HepG2 (cell line): ENCODE data around the gene VCL. TPM values are rescaled to one million over a fixed set of nuclear protein-coding genes. Genes with fewer than 3 reads are reported as not detected.

Experiments used
- ATAC-seq: fragments of 200-7000 bp; cut with Tn5 transposase; 3 replicates; pipeline ENCODE4 v1.9.1; 2020; ENCODE audit warnings: mild to moderate bottlenecking, moderate library complexity
- BruUV-seq: library from RNA; stranded (reverse); fragments of 400-500 nt; replicated peaks from 2 replicates; lab custom pipeline; 2021; lab: Mats Ljungman, UMichigan
- CTCF ChIA-PET: fragments of 300-600 bp; formaldehyde crosslinking; extraction: SDS; loops from one replicate; lab custom pipeline; 2021; ENCODE audit warnings: low total read pairs, inconsistent platforms, low intra/inter-chr PET ratio; lab: Yijun Ruan, JAX
- POLR2A ChIA-PET: fragments of 350-600 bp; sonication (Branson Sonifier 250); formaldehyde crosslinking; loops from one replicate; lab custom pipeline; 2020; ENCODE audit warnings: antibody characterized with exemption, inconsistent platforms; lab: Yijun Ruan, JAX
- DNase-seq: peaks from one replicate; pipeline ENCODE4 v3.0.0-alpha.2; 2015; ENCODE audit warnings: low spot score
- FAIRE-seq: peaks from 3 replicates; lab custom pipeline; 2011; peaks lifted over from hg19 to GRCh38; lab: Jason Lieb, UNC
- H2AFZ ChIP-seq: one replicate; pipeline ENCODE4 v1.6.1; 2011; ENCODE audit warnings: low read length, inconsistent platforms
- H3K27ac ChIP-seq: fragments of 300-600 bp; 3 replicates; pipeline ENCODE4 v1.8.0; 2011; ENCODE audit warnings: mixed run types, mild to moderate bottlenecking, mixed read lengths, low read length, inconsistent platforms; ENCODE audit not compliant: insufficient read depth; ENCODE audit errors: extremely low read length
- H3K27me3 ChIP-seq, 2 experiments: fragments of 200-600 bp in 1 of 2; 2 replicates in 1 of 2; 3 replicates in 1 of 2; pipeline versions ENCODE4 v1.6.0 to v1.8.0; 2011; ENCODE audit warnings: low read length in 2 of 2, mild to moderate bottlenecking in 2 of 2, moderate library complexity in 2 of 2, inconsistent platforms in 1 of 2; ENCODE audit not compliant: insufficient read depth in 2 of 2, control insufficient read depth in 1 of 2
- H3K36me3 ChIP-seq, 2 experiments: fragments of 200-600 bp in 1 of 2; replicated peaks in 1 of 2; 2 replicates in 1 of 2; 3 replicates in 1 of 2; pipeline versions ENCODE4 v1.5.1 to v1.8.0; 2011; ENCODE audit warnings: low read length in 2 of 2, inconsistent platforms in 1 of 2; ENCODE audit not compliant: insufficient read depth in 2 of 2, control insufficient read depth in 1 of 2
- H3K4me1 ChIP-seq: 2 replicates; pipeline ENCODE4 v1.5.1; 2012; ENCODE audit warnings: low read length, inconsistent platforms; ENCODE audit not compliant: insufficient read depth
- H3K4me2 ChIP-seq: 2 replicates; pipeline ENCODE4 v1.6.0; 2011; ENCODE audit warnings: low read depth, low read length, inconsistent platforms
- H3K4me3 ChIP-seq, 3 experiments: fragments of 200-600 bp in 1 of 3; sonication (generic), shearing (Covaris generic) in 1 of 3; replicated peaks in 1 of 3; 2 replicates each; pipeline ENCODE4 v1.5.1; 2011 to 2016; ENCODE audit warnings: low read length in 3 of 3, inconsistent platforms in 2 of 3, low read depth in 2 of 3, mild to moderate bottlenecking in 2 of 3, control low read depth in 1 of 3, mixed read lengths in 1 of 3; ENCODE audit not compliant: insufficient read depth in 1 of 3
- H3K79me2 ChIP-seq: one replicate; pipeline ENCODE4 v1.6.1; 2011; ENCODE audit warnings: low read length, inconsistent platforms; ENCODE audit not compliant: insufficient read depth
- H3K9ac ChIP-seq: 2 replicates; pipeline ENCODE4 v1.6.0; 2011; ENCODE audit warnings: mild to moderate bottlenecking, low read depth, low read length, inconsistent platforms; ENCODE audit not compliant: insufficient read depth
- H3K9me3 ChIP-seq: 2 replicates; pipeline ENCODE4 v1.5.1; 2012; ENCODE audit warnings: mild to moderate bottlenecking, low read length
- H4K20me1 ChIP-seq: 2 replicates; pipeline ENCODE4 v1.6.0; 2011; ENCODE audit warnings: inconsistent platforms, mild to moderate bottlenecking, low read length, moderate library complexity; ENCODE audit not compliant: insufficient read depth
- ARID3A ChIP-seq: IDR thresholded peaks from 2 replicates; pipeline ENCODE4 v1.6.1; 2012; ENCODE audit warnings: low read depth, low read length, improper control_type of control experiment
- ARID5B ChIP-seq: IDR thresholded peaks from 2 replicates; pipeline ENCODE4 v1.4.0; 2020; ENCODE audit warnings: mild to moderate bottlenecking, missing genetic modification reagents
- CEBPB ChIP-seq: IDR thresholded peaks from 2 replicates; pipeline ENCODE4 v1.6.1; 2011; ENCODE audit warnings: low read depth, low read length, improper control_type of control experiment, borderline replicate concordance
- CEBPG ChIP-seq: IDR thresholded peaks from 2 replicates; pipeline ENCODE4 v1.6.1; 2016
- HNF4A ChIP-seq: sonication (generic); formaldehyde crosslinking; IDR thresholded peaks from 2 replicates; pipeline ENCODE4 v1.4.0; 2020; ENCODE audit warnings: missing genetic modification reagents
- REPIN1 ChIP-seq: sonication (generic); formaldehyde crosslinking; IDR thresholded peaks from 2 replicates; pipeline ENCODE4 v1.8.0; 2022; ENCODE audit warnings: missing genetic modification reagents, low read depth, mild to moderate bottlenecking, borderline replicate concordance
- SALL1 ChIP-seq: sonication (generic); formaldehyde crosslinking; IDR thresholded peaks from 2 replicates; pipeline ENCODE4 v1.8.0; 2022; ENCODE audit warnings: mild to moderate bottlenecking, missing genetic modification reagents
- SKI ChIP-seq: fragments of 450-650 bp; IDR thresholded peaks from one replicate; pipeline ENCODE4 v1.6.1; 2018; ENCODE audit warnings: mild to moderate bottlenecking; ENCODE audit not compliant: partially characterized antibody
- TEAD3 ChIP-seq: optimal IDR thresholded peaks from 2 replicates; pipeline ENCODE3; 2016; ENCODE audit warnings: borderline replicate concordance
- THYN1 ChIP-seq: sonication (generic); formaldehyde crosslinking; IDR thresholded peaks from 2 replicates; pipeline ENCODE4 v1.8.1; 2023; ENCODE audit warnings: low read depth, mild to moderate bottlenecking, moderate library complexity, missing genetic modification reagents, borderline replicate concordance
- ZNF121 ChIP-seq: sonication (generic); formaldehyde crosslinking; IDR thresholded peaks from 2 replicates; pipeline ENCODE4 v1.5.0; 2020; ENCODE audit warnings: mild to moderate bottlenecking, missing genetic modification reagents
- ZNF256 ChIP-seq: sonication (generic); formaldehyde crosslinking; conservative IDR thresholded peaks from 2 replicates; pipeline ENCODE4 v1.4.0; 2020; ENCODE audit warnings: missing genetic modification reagents
- ZNF44 ChIP-seq: sonication (generic); formaldehyde crosslinking; IDR thresholded peaks from 2 replicates; pipeline ENCODE4 v1.5.1; 2020; ENCODE audit warnings: mild to moderate bottlenecking, missing genetic modification reagents
- ZNF556 ChIP-seq: sonication (generic); formaldehyde crosslinking; IDR thresholded peaks from 2 replicates; pipeline ENCODE4 v1.4.0; 2020; ENCODE audit warnings: mild to moderate bottlenecking, missing genetic modification reagents, borderline replicate concordance
- ZNF800 ChIP-seq: sonication (generic); formaldehyde crosslinking; IDR thresholded peaks from 2 replicates; pipeline ENCODE4 v1.4.0; 2020; ENCODE audit warnings: missing genetic modification reagents
- WGBS: methylation state at CpG from one replicate; pipeline ENCODE4 v1.1.6; 2017; ENCODE audit warnings: low lambda C conversion rate; 5-methylcytosine and 5-hydroxymethylcytosine counted together
- in situ Hi-C: cut with HindIII; loops from 2 replicates; pipeline ENCODE4 v1.10.0; 2017; ENCODE audit warnings: low pct_unique_long_range_greater_than_20kb; ENCODE audit not compliant: extremely low pct_ligation_motif_present
- intact Hi-C: fragments of 100-400 bp; cut with micrococcal nuclease; formaldehyde crosslinking; loops from one replicate; pipeline ENCODE4 v1.10.0; 2022; ENCODE audit not compliant: unreplicated experiment
- polyA plus RNA-seq, 8 experiments: library from polyadenylated mRNA; depleted of rRNA in 3 of 8; stranded (reverse) in 7 of 8; unstranded in 1 of 8; fragments of >200 nt; fragmentation: Illumina TruSeq in 4 of 8; extraction: Trizol in 4 of 8; gene quantifications; 2 replicates each; pipeline versions ENCODE4 v1.2.1 to v1.2.3, GENCODE V29; 2011 to 2016; ENCODE audit warnings: low read depth in 4 of 8, missing spikeins in 1 of 8, mixed read lengths in 1 of 8; ENCODE audit not compliant: insufficient read depth in 1 of 8
- total RNA-seq, 5 experiments: library from RNA; depleted of rRNA; stranded (reverse); fragments of >200 nt; fragmentation: Illumina TruSeq; extraction: Trizol; gene quantifications; 2 replicates each; pipeline ENCODE4 v1.2.3, GENCODE V29; 2016; ENCODE audit warnings: low read depth in 1 of 5

The VCL gene
- total and polyA plus RNA-seq, 2 of the 13 experiments (the other 11 are each of a cell fraction or from before 2014, with no cell fraction given): 17.3 to 26.9 TPM

- 25% methylated on average over 2 of the region's 2 CpGs for WGBS
- TF ChIP-seq CEBPB (peak; percentile 70), ZNF44 (CRISPR knock-in tag) (no peak), CEBPG (0 out of 2 replicates have a peak, but pooled peaks have one; percentile 42), ZNF121 (peak; percentile 46; the same call in 1 of the 2 replicates), ARID5B (CRISPR knock-in tag) (peak; percentile 18; the same call in 1 of the 2 replicates), HNF4A (peak; percentile 82), TEAD3 (CRISPR knock-in tag) (no peak), SALL1 (CRISPR knock-in tag) (peak; percentile 42), ZNF256 (CRISPR knock-in tag) (no peak), THYN1 (CRISPR knock-in tag) (no peak), SKI (no peak), ZNF800 (CRISPR knock-in tag) (no peak), ZNF556 (CRISPR knock-in tag) (no peak), REPIN1 (CRISPR knock-in tag) (no peak), ARID3A (0 out of 2 replicates have a peak, but pooled peaks have one; percentile 13)
- ChIA-PET POLR2A (no interaction called here), CTCF (no interaction called here)
- Histone ChIP-seq H3K9ac (no peak overlapping the region), H3K79me2 (no peaks in the 10 kb centered on the region), H3K27me3 (no peaks in the 10 kb centered on the region; a peak in 1 of 5 replicates), H3K27ac (no peak overlapping the region), H3K4me3 (no peak overlapping the region), H3K4me1 (peaks cover 15% of the 10 kb centered on the region), H3K4me2 (no peak overlapping the region), H4K20me1 (no peaks in the 10 kb centered on the region), H3K36me3 (no peaks in the 10 kb centered on the region), H3K9me3 (no peaks in the 10 kb centered on the region), H2AFZ (no peak overlapping the region)
- ATAC-seq (peak; percentile 53; the same call in 2 of the 3 replicates), FAIRE-seq (no peak), DNase-seq (peak; percentile 43)
- BruUV-seq: no TSS peak
- intact Hi-C loops: no loop called here
- in situ Hi-C loops: no loop called here
Observed at GRCh38 chr10:73971636-73972354, 26.1 kb upstream of the VCL start.
